ENCODE data around the gene SHPK. TPM values are rescaled to one million over a fixed set of nuclear protein-coding genes. Genes with fewer than 3 reads are reported as not detected.

The SHPK gene, protein sequence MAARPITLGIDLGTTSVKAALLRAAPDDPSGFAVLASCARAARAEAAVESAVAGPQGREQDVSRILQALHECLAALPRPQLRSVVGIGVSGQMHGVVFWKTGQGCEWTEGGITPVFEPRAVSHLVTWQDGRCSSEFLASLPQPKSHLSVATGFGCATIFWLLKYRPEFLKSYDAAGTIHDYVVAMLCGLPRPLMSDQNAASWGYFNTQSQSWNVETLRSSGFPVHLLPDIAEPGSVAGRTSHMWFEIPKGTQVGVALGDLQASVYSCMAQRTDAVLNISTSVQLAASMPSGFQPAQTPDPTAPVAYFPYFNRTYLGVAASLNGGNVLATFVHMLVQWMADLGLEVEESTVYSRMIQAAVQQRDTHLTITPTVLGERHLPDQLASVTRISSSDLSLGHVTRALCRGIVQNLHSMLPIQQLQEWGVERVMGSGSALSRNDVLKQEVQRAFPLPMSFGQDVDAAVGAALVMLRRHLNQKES
- total RNA-seq (2014; rRNA removed; shearing (Covaris generic)) = 9.2 and 11.3 TPM in 2 replicates

DNA sequence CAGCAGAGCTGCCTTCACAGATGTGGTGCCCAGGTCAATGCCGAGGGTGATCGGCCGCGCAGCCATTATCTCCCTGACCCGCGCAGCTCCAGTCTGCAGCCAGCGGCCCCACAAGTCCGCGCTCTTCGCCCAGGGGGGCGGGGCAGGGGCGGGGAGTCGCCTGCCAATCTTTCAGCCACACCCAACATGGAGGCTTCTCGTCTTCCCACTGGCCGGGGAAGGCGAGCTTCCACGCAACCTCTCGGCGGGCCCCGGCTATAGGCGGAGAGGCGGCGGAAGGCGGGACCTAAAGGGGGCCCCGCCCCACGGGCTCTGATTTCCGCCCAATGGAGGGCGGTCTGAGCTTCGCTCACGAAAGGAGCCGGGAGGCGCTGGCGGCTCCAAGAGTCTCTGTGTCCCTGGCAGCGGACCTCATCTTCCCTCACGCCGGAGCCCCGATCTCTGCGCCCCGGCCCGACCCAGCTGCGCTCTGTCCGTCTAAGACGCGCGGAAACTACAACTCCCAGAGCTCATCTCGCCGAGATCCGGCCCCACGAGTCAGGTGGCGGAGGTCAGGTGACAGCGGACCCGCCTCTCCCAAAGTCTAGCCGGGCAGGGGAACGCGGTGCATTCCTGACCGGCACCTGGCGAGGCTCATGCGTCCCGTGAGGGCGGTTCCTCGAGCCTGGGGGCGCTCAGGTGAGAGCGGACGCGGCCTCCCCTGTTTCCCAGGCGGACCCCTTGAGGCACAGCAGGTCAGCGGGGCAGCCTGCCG lies at the start of gene SHPK, which contains the start of gene CTNS:
Gene SHPK (minus strand): TSS at position 97 of the 754 bp plus-strand sequence. CDS start 31 bp downstream, at position 66.
Gene CTNS (plus strand): TSS at position 607 of the 754 bp plus-strand sequence. CDS start 3,447 bp downstream, outside the sequence.
- peak; percentile 94 for DNase-seq (ENCODE audit: low read depth)

DNA sequence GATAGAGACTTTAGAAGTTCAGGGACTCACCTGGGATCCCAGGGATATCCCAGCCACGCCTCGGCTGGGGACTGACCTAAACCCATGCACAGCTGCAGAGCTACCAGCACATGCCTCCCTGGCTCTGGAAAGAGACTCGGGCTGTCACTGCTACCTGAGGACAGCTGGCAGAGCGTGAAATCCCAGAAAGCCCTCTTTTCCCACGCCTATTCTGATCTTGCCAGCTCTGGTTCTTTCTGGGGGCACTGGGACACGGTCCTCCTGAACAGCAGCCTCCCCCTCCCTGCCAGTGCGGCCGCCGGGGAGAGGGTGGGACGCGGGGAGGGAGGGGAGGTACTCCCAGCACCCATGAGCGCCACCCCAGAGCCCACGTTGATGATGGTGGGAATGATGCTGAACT lies 49.1 kb upstream of the SHPK start:
- DNase-seq (ENCODE audit: low read depth) = no peak

DNA sequence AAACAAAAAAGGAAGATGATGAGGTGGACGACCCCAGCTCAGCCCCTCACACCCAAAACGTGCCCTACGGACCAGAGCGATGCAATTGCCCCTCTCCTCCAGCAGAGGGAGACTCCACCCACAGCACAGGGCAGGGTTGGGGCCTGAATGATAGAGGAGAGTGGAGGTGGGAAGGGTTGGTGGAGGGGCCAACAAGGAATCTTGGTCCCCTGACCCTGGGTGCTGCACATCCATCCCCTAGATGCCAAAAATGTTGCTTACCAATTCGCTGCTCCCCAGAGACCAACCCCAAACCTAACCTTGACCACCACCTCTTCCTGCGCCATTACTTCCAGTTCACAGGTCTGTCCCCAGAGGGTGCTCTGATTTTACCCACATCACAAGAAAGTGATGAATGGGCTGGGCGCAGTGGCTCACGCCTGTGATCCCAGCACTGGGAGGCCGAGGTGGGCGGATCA lies 47.0 kb upstream of the SHPK start:
- DNase-seq (ENCODE audit: low read depth) = no peak

DNA sequence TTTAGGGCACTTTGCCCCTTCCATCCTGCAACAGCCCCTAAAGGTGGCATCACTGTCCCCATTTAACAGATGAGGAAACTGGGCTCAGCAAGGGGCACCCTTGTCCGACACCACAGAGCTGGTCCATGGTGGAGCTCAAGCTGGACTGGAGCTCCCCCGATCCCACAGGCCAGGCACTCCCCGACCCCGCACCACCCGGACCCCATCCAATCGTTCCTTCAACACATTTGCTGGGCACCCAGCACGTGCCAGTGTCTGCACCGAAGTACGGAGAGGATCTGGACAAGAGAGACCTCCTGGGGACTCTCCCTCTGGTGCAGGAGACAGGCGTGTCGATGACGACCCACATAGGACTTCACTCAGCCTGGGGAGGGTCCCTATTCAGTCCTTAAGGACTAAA lies 46.0 kb upstream of the SHPK start:
- DNase-seq (ENCODE audit: low read depth) = no peak

DNA sequence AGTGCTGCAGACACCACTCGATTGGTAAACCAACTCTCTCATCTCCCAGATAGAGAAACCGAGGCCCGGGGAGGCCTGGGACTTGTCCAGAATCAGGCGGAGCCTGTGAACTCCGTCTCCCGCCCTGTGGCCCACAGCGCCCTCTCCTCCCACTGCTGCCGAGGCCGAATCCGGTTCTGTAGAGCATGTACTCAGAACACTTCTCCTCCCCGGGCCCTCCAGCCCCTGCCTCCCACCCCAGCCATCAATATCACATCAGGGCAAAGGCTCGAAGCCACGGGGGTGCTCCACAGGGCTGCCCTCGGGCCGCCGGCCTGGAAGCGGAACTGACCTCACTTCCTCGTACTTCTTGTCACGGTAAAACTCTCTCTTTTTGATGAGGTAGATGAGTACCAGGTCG lies 45.5 kb upstream of the SHPK start:
- no peak for DNase-seq (ENCODE audit: low read depth)

DNA sequence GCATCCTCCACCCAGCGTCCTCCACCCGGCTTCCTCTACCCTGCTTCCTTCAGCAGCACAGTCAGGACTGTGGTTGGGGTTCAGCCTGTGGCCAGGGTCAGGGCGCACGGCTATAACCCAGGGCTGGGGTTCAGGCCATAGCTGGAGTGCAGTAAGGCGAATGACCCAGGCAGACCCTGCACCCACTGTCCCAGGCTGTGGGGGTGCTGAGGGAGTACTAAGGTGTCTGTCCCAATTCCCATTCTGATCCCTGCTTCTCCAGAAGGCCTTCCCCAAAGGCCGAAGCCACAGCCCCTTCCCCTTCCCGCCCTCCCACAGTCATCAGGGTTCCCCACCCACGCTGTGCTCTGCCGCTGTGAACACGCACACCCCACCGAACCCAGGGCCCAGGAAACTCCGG lies 45.0 kb upstream of the SHPK start:
- DNase-seq (ENCODE audit: low read depth) = no peak

DNA sequence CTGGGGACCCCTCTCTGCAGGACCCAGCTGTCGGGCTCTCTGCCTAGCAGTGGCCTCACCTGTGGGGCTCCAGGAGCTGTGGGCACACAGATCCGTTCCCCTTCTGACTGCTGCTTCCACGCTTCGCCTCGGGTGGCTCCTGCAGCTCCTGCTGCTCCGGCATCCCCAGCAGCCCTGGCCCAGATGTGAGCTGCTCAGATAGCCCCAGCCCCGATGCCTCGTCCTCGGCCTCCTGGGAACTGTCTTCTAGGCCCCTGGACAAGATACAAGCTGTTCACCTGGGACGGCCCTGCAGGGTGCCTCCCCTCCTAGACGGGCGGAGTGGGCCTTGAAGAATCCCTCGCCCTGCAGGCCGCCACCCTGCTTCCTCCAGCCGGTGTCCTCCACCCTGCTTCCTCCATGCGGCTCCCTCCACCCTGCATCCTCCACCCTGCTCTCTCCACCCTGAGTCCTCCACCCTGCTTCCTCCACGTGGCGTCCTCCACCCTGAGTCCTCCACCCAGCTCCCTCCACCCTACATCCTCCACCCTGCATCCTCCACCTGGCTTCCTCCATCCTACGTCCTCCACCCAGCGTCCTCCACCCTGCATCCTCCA lies 43.6 kb upstream of the SHPK start:
- DNase-seq (ENCODE audit: low read depth) = no peak

DNA sequence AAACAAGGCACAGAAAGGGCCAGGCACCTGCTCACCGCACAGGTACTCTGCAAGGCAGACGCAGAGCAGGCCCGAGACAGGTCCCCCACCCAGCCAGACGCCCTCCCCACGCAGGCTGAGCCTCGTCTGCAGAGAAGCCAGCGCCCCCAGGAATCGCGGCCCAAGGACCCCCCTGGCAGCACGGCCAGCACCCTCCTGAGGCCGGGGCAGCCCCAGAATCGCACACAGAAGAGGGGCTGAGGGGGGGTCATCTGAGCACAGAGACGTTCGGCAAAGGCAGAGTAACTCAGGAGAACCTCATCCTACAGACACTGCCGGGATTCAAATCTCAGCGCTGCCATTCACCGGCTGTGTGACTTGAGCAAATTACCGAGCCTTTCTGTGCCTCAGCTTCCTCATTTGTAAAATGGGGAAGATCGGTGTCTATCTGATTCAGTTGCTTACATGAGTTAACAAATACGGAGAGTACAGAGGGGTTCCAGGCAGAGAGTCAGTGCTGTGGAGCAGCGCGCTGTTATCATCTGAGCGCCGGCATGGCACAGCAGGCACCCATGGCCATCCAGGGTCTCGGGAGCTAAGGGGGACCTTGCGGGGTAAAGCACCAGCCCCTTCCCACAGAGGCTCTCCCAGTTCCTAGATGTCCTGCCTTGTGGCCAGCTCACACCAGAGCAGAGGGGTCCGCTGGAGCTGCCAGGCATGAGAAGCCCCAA lies 42.9 kb upstream of the SHPK start:
- DNase-seq (ENCODE audit: low read depth) = no peak

DNA sequence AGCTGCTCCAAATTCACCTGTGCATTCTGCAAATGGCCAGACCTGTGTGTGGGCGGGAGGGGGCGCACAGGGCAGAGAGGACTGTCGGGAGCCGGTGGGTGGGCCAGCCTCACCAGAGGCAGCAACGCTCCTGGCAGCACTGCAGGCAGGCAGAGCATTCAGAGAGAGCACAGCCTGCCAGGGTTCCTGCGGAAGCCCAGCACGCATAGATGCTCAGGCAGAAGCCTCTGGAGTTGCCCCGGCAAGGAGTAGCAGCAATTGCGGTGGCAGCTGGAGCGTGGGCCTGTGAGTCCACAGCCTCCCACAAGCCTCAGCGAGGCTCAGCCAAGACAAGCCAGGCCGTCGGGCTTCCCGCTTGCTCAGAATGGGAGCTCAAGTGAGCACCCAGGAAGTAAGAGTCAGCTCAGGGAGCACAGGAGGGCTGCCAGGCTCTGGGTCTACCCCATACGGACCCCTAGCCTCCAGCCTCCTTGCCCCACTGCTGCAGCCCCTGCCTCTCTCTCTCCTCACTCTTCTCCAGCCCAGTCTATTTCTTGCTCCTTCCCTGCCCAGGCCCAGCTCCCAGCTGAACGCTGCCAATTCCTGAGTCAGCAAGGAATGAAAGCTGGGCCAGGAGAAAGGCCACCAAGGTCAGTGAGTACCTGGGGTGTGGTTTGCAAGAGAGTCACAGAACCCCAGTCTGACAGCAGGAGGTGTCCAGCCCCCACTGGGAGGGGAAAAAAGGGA lies 42.2 kb upstream of the SHPK start:
- DNase-seq (ENCODE audit: low read depth) = no peak

DNA sequence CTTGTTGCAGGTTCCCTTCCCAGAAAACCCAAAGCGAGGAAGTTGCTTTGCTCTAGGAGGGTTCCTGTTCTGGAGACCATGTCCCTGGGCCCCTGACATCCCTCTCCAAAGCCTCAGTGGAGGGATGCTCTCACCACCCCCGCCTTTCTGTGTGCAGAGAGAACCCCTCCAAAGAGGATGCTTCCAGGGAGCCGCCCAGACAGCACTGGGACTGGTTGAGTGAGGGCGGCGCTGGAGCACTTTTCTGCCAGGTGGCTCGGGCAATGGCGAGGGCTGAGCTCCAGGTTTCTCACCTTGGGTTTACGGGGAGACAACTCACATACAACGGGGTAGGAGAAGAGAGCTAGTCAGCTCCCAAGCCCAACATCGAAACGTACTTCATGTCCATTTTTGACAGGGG lies 39.8 kb upstream of the SHPK start:
- DNase-seq (ENCODE audit: low read depth) = no peak

DNA sequence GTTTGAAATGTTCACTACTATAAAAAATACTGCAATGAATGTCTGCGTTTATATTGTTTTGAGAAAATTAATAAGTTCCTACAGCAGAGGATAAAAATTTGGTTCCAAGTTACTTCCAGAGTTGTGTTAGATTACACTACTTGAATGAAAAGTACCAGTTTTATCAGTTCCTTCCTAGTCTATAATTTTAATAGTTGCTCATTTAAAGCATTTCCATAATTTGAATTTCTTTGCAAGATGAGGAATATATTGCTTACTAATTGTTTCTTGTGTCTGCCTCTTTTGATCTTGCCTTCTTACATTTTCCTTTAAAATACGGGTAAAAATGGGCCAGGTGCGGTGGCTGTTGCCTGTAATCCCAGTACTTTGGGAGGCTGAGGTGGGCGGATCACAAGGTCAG lies 36.5 kb upstream of the SHPK start:
- no peak for DNase-seq (ENCODE audit: low read depth)

DNA sequence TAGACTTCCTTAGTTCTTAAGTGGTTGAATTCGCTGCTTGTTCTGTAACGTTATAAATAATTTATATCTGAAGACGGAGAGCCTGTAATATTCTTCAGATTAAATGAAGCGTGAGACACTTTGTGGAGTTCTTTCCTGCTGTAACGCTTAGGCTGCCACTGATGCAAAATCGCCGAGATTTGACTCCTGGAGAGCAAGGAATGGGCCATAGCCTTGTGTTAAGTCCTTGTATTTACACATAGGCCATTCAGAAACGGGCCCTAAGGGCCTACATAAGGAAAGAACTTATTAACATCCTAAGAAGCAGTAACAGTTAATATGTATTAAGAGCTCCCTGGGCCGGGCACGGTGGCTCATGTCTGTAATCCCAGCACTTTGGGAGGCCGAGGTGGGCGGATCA lies 33.5 kb upstream of the SHPK start:
- no peak for DNase-seq (ENCODE audit: low read depth)

DNA sequence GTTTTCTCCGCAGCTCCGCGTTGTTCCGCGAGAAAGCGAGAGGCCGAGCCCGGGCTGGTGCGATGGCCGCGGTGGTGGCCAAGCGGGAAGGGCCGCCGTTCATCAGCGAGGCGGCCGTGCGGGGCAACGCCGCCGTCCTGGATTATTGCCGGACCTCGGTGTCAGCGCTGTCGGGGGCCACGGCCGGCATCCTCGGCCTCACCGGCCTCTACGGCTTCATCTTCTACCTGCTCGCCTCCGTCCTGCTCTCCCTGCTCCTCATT lies 33.0 kb upstream of the SHPK start:
- no peak for DNase-seq (ENCODE audit: low read depth)

DNA sequence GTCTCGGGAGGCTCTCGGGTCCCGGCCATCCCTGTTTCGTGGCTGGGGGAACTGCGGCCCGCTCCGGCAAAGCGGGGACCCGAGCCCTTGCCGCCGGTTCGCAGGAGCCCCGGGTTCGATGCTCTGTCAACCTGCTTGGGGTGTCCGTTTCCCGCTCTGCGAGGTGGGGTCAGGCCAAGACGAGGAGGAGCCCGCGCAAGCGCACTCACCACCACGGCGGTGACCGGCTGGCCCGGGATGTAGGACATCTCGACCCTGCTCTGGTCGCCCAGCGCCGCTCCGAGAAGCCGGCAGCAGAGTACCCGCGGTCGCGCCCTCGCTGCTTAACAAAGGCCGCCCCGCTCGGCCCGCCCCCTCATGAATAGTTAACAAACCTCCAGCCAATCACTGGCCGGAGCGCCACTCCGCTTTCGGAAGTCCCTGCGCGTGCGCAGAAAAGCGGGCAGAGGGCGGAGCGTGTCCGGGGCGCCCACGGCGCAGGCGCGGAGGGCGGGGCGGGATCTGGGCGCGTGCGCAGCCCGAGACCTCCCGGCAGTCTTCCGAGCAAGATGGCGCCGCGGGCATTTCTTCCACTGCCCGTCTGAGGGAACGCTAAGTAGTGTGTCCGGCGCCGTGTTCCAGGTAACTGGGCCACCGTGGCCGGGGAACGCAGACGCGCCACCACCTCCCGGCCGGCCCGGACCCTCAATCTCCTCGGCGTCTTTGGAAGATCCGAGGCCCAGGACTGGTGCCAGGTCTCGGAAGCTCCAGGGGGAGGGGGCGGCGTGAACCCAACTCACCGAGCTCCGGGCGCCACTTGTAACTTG lies 32.4 kb upstream of the SHPK start, which contains the start of the genes EMC6 and TAX1BP3:
Gene EMC6 (plus strand): TSS at position 534 of the 806 bp plus-strand sequence. CDS start 335 bp downstream, outside the sequence.
Gene TAX1BP3 (minus strand): TSS at position 300 of the 806 bp plus-strand sequence. CDS start 52 bp downstream, at position 248.
- DNase-seq (ENCODE audit: low read depth) = peak; percentile 94

DNA sequence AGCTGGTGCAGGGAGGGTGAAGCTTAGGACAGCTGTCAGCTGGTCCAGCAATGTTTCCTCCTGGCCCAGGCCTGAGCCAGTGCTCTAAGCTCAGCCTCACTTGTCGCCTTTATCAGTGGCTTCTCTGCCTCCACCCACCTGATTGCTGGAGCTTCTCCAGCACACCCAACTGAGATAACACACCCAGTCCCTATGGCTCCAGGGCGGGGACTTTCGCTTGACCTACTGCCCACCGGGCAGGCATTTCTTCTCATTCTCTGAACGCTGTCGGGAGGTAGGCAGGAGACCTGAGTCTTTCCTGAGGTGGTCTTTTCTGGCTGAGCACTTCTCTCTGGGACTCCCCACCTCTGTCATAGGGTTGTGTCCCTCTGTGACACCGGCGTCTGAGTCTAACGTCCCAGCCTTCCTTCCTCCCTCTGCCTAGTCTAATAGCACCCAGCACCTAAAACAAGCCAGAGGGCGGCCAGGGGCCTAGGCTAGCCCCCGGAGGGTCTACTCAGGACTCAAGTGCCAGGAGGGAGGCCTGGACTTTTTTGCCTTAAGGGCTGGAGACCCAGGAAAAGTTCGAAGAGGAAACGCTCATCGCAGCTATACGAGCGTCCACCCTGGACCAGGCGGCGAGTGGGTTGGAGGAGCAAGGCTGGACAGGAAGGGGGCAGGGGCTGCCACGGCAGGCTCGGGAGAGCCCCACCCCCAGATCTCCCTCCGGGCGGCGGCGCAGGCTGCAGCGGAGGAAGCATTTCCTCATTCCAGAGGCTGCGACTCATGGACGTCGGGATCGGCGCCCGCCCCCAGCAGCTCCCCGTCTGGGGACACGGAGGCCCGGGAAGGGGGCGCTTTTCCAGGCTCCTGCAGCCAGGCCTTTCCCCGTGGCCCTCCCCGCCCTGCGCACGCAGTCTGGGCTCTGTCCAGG lies 31.6 kb upstream of the SHPK start:
- peak; percentile 90 for DNase-seq (ENCODE audit: low read depth)

DNA sequence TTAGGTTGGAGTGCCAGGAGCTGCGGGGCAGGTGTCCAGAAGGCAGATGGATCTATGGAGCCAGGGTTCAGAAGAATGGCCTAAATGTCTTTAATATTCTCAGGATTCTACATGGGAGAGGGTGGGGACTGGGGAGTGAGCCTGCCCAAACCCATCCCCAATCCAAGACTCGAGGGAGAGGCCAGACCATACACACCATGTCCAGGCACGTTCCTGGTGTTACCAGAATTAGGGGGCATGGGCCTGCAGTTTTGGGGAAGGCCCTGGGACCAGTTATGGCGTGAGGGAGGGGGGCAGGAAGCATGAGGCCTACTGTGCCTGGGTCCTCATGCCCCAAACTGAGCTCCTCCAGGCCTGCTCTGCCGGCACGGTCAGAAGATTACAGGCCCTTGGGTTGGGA lies 30.5 kb upstream of the SHPK start:
- no peak for DNase-seq (ENCODE audit: low read depth)

DNA sequence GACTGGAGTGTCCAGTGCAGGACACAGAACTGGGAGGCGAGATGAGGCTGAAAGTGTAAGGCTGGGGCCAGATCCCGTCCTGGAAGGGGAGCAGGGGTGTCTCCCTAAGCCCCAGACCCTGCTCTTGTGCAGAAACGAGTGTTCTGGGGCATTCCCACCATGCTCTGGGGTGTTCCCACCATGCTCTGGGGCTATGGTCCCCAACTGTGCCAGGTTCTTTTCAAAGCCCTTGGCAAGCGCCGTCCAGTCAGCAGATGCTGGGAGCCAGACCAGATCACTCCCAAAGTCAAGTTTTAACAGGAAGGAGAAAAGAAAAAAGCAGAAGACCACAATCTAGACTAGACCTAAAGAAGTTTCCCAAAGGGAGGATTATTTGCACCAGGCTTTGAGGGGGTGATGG lies 29.8 kb upstream of the SHPK start:
- DNase-seq (ENCODE audit: low read depth) = no peak

DNA sequence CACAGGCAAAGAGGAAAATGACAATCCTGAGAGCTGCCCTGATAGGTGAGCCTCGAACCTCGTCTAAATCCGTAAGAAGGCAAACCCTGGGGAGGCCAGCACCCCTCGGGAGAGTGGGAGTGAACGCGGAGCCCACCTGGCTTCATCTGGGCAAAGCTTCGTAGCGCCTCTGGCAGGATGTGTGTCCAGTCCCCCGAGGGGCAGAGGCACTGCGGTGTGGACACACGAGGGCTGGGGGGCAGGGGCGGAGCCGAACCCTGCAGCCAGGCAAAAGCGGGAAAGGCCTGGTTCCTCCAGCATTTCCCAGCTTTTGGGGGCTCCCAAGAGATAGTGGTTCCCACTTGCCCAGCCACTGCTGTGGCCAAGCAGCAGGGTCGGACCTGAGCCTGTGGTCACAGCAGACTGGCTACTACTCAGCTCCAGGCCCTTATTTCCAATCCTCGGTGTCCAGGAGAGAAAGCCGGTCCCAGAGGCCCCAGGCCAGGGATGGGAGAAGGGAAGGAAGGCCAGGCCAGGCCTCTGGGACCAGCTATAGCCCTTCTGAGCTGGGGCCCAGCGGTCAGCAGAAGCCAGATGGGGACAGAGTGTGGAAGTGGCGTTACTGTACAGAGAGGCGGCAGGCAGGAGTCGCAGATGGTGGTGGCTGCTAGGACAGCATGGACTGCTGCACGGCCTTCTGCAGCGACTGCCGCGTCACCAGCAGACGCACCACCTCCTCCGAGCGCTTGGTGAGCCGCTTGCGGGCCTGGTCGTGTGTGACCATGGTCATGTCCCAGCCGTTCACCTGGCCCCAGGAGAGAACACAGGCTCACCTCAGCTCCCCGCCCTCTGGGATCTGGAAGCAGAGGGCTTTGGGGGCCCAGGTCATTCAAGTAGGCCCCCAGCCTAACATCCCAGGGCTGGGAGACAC lies 27.3 kb upstream of the SHPK start:
- no peak for DNase-seq (ENCODE audit: low read depth)

All from RPMI7951 (cell line).